ENCODE data around the gene CNTNAP5.

CNTNAP5 gene

DNA sequence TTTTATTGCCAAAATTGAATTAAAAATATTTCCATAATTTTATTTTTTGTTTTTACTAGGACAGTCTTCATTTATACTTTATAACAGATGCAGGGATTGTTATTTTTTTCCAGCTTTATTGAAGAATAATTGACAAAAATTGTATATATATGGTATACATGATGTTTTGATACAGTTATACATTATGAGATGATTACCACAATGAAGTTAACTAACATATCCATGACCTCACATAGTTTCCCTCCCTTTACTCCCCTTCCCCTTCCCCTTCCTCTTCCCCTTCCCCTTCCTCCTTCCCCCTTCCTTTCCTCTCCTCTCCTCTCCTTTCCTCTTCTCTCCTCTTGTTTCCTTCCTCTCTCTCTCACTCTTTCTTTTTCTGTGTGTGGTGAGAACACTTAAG lies 700.1 kb downstream of the CNTNAP5 start:
- no peak for DNase-seq

DNA sequence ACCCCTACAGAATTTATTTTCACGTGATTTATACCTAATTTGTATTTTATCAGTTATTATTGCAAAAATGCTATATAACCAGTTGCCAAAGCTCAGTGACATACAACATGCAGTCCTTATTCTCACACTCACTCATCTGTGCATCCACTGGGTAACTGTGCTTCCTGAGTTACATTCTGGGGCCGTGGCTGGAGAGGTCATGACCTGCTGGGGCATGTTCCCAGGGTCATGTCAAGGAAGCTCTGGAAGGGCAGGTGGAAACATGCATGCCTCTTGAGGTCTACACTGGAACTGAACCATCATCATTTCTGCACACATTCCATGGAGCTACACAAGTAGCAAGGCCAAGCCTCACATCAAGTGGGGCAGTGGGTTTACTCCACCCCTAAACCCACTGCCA lies 715.5 kb downstream of the CNTNAP5 start:
- no peak for DNase-seq

DNA sequence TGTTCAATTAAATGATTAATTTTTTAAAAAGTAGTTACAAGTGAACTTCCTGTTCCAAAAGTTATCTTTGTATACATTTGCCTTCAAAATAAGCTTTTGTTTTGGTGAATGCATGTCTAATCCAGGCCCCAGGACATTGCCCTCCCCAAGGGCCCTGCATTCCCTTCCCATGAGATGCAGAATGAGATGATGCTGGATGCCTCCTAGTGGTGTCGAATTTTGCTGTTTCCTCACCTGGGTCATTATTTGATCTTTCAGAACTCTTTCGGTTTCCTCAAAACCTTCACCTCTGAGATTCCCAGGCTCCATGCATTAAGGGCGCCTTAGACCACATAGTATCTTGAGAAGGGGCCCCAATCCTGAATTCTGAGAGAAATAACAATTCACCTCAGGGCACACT lies 728.8 kb downstream of the CNTNAP5 start:
- DNase-seq = no peak

- DNase-seq = no peak
Measured at GRCh38 chr2:124755386-124755785, 730.3 kb downstream of the CNTNAP5 start.

DNA sequence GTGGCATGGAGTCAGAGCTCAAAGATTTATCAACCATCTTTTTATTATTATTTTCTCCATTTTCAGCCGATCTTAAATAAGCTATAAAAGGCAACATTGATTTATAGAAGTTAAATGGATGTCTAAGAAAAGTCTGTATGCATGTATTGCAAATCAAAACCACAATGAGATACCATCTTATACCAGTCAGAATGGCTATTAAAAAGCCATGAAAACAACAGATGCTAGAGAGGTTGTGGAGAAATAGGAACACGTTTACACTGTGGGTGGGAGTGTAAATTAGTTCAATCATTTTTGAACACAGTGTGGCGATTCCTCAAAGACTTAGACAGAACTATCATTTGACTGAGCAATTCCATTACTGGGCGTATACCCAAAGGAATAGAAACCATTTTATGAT lies 731.0 kb downstream of the CNTNAP5 start:
- DNase-seq = no peak

DNA sequence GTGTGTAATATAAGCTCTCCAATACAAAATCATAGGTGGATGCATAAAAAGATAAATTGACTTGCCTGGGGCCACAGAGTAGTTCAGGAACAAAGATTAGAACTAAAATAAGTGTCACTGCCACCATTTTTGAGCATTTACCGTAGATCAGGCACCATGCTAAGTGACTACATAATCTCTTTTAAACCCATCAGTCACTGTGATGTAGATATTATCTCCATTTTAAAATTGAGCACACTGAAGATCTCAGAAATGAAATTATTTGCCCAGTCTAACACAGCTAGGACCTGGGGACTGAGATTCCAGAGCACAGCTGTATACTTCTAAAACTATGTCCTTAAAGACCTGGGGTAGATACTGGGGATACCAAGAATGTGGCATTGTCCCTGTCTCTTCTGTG lies 737.3 kb downstream of the CNTNAP5 start:
- no peak for DNase-seq

DNA sequence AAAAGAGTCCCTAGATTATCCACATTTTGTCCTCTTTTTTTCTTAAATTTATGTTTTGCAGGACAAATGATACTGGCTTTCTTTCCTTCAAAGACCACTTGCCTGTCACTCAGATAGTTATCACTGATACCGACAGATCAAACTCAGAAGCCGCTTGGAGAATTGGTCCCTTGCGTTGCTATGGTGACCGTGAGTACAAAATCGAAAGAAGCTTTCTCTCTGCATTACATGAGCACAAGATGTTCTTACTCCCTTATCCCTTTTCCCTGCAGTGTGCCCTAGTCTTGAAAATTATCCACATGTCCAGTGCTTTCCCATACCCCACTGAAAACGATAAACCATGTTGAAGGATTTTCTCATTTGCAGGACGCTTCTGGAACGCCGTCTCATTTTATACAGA lies 738.5 kb downstream of the CNTNAP5 start:
- DNase-seq = no peak

- DNase-seq = no peak
Measured at GRCh38 chr2:124774781-124775180, 749.7 kb downstream of the CNTNAP5 start.

- no peak for DNase-seq
Measured at GRCh38 chr2:124776332-124776731, 751.2 kb downstream of the CNTNAP5 start.

- no peak for DNase-seq
Measured at GRCh38 chr2:124778076-124778475, 753.0 kb downstream of the CNTNAP5 start.

- no peak for DNase-seq
Measured at GRCh38 chr2:124796647-124797046, 771.6 kb downstream of the CNTNAP5 start.

- no peak for DNase-seq
Measured at GRCh38 chr2:124797049-124797448, 772.0 kb downstream of the CNTNAP5 start.

GRCh38 chr2:124798551-124798950 lies 773.5 kb downstream of the CNTNAP5 start:
- no peak for DNase-seq

- DNase-seq = no peak
Measured at GRCh38 chr2:124804014-124804940, 779.2 kb downstream of the CNTNAP5 start.

DNA sequence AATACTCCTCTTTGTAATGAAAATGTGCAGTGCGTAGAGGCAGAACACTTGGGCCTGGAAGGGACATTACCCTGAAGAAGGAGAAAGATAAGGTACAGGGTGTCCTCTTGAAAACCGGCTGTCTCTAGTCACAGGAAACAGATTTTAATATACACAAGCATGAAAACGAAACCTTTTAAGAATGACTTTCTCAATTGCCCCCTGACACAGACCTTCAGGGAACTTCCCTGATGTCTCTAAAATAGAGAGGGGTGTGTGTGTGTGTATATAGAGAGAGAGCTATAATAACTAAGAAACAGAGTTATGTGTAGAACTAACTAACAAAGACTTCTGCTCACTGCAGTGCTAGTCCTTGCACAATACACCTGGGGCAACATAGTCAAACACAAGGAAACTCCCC lies 780.0 kb downstream of the CNTNAP5 start:
- DNase-seq = no peak

- DNase-seq = no peak
Measured at GRCh38 chr2:124810132-124810531, 785.0 kb downstream of the CNTNAP5 start.

DNA sequence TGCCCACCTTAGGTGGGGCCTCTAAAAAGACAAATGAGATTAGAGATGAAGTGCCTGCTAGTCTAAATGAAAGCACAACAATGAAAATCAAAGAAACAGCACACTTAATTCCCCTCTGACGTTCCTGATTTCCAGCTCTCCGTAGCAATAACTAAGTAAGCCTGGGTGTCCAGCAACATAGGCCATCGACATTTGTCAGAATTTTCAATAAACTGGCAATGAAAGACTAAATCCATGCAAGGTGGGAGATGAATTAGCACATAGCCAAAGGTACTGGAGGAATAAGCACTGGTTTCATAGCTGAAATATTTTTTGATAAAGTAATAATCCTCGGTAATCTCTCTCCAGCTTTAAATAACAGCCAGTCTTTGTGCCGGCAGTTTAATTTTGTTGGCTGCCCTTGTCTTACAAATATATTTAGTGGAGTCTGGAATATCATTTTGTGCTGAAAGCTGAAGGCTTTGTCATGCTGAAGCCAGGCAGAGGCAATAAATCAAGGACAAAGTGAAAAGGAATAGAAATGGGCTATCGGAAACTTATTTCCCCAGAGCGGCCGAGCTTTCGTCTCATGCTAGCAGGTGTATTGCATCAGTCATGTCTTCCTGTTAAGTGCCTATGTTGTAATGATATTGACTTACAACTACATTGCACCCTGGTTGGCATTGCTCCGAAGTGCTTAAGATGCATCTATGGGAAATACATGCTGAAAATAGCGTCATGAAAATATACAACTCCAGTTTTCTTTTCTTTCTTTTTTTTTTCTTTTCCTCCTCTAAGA lies 790.1 kb downstream of the CNTNAP5 start:
- no peak for DNase-seq

DNA sequence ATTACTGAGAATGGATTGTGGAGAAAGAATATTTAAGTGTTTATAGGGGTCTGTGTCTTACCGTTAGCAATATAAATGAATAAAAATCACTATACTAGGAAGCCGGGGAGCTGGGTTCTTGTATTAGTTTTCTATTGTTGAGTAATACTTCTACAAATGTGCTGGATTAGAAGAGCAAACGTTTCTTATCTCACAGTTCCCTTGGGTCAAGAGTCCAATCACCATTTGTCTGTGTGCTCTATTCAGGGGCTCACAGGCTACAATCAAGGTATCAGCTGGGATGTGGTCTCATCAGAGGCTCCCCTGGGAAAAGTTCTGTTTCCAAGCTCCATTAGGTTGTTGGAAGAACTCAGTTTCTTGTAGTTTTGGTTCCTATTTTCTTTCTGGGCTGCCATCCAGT lies 790.9 kb downstream of the CNTNAP5 start:
- no peak for DNase-seq

- DNase-seq = no peak
Measured at GRCh38 chr2:124822516-124822915, 797.4 kb downstream of the CNTNAP5 start.

DNA sequence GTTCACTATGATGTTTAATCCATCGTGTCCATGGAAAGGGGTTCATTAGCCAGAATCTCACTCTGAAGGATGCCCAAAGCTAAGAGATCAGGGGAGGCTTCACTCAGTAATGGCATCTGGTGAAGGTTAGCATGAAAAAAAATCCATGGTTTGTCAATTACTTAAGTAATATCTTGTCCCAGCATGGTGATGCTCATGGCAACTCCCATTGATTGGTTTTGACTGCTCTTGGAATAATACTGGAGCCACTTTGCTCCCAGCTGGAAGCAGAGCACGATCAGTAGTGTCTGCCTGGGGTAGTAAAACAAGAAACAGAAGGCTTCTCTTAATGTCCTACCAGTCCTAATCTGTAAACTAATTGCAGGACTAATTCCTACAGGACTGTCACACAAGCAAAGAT lies 799.4 kb downstream of the CNTNAP5 start:
- DNase-seq = no peak

- no peak for DNase-seq
Measured at GRCh38 chr2:124832521-124832920, 807.4 kb downstream of the CNTNAP5 start.

- no peak for DNase-seq
Measured at GRCh38 chr2:124834331-124834730, 809.2 kb downstream of the CNTNAP5 start.

DNA sequence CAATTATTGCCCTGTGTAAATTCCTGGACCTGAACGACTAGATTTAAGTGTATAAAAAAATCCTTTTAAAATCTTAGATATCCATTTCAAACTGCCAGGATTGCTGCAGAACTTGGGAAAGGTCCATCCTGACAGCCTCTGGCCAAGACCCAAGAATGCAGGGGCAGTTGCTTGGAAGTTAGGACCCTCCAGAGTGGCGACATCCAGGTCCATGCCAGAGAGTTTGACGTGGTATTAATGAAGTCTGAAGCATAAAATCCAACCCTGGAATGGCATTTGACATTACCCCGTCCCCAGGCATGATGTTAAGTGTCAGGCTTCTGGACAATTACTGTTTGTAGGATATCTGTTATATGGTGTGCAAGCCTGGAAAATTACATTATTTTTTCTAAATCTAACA lies 810.2 kb downstream of the CNTNAP5 start:
- DNase-seq = no peak

DNA sequence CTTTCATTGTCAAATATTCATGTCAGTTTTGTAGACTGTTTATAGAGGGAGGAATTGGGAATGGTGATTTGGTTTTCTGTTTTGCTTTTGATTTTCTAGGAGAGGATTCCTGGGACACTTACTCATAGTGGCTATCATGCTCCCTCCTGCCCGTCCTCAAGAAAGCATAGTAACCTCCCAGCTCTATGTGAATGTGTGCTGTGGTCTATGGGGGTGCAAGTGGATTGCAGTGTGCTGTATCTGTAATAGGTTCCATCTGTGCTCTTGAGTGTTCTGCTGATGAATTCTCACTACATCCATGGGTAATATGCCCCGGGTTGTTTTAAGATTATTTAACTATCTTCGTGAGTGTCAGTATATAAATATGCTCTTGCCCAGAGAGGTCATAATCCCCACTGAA lies 811.3 kb downstream of the CNTNAP5 start:
- DNase-seq = no peak

All from activated CD4-positive, alpha-beta T cell treated with anti-CD3 and anti-CD28 coated beads, Interleukin-2, amount 50 U/mL, for 4 hours (primary cell).